ENCODE measurements around the gene HOMER3.

DNA sequence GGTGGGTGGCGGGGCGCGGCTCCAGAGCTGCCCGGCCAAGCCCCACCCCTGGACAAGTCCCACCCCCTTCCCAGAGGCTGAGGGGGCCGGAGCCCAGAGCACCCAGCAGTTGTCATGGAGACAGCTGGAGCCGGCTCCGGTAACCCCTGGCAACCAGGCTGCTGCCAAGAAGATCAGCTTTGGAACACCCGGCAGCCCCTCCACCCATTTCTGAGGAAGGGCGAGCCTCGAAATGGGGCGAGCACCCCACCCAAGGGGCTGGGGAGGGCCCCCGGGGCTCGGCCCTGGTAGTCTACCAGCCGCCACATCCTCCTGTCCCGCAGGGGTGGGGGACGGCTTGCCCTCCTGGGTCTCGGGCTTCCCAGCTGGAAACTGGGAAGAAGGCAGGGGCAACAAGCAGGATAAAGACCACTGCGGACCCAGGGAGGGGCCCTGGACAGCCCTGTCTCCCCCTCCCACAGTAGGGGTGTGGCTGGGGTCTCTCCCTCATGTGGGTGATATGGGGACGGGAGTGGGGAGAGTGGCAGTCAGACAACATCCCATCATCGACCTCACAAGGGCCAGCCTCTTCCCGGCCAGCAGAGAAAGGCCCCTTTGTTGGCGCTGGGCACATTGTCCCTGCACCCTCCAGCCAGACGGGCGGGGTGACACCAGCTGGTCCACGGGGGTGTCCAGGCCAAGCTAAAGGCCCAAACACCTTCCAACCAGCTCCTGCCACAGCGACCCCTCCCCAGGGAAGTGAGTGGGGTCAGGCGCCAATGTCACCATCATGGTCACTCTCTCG is 46.6 kb downstream of the HOMER3 start:
- TF ChIP-seq POLR2A (IDR thresholded peaks at IDR 0.05; ENCODE audit: low read length) (no peak), GATA1 (IDR thresholded peaks at IDR 0.05; ENCODE audit: low read depth, low read length) (no peak)

Measured in erythroblast (primary cell).